Measurements from ENCODE around the gene FAM163B.

DNA sequence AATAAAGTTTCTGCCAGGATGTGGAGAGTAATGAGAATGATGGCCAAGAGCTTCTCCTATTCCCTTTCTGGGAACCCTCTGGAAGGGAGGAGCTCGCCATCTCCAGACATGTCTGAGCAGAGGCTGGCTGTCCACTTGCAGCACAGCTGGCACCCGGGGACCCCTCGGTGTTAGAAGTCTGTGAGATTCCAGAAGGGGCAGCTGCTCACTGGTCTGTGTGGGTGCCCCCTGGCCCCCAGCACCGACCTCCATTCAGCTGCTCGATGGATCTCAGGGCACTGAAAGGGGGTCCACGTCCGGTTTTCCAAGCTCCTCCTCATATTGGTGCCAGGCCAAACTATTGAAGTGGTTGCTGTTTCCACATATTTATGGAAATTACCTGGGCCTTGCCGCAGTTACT is 3.6 kb upstream of the FAM163B start:
- no peak for TF ChIP-seq CTCF (IDR thresholded peaks at IDR 0.05; ENCODE audit: poor library complexity)
- TF ChIP-seq EZH2 (IDR thresholded peaks at IDR 0.05; ENCODE audit: borderline replicate concordance), result no peak
- no peak for TF ChIP-seq EZH2phosphoT487 (IDR thresholded peaks at IDR 0.05; ENCODE audit: low read depth, severe bottlenecking, unreplicated experiment)

Data from hepatocyte (in vitro differentiated cells).